GM23338 (cell line): ENCODE measurements around the gene ATP13A1. TPM values are rescaled to one million over a fixed set of nuclear protein-coding genes. Genes with fewer than 3 reads are reported as not detected.
A peak's percentile ranks its signal among the peaks of the same experiment; 100 is the strongest.

Experiments used
- ATAC-seq: fragments of 200-7000 bp; cut with Tn5 transposase; 3 replicates; pipeline ENCODE4 v1.9.1; 2020
- DNase-seq: peaks from one replicate; pipeline ENCODE4 v3.0.0-alpha.2; 2015; ENCODE audit warnings: low spot score
- H2AFZ ChIP-seq: fragments of 200-600 bp; sonication (generic); 2 replicates; pipeline ENCODE4 v1.8.0; 2016; ENCODE audit warnings: antibody characterized with exemption, mild to moderate bottlenecking, moderate library complexity
- H3F3A ChIP-seq: fragments of 200-600 bp; sonication (generic); replicated peaks from 2 replicates; pipeline ENCODE4 v1.8.0; 2017; ENCODE audit warnings: antibody characterized with exemption, mixed run types, low read depth
- H3K27ac ChIP-seq: fragments of 200-600 bp; sonication (generic); 2 replicates; pipeline ENCODE4 v1.6.1; 2016; ENCODE audit warnings: low read depth
- H3K27me3 ChIP-seq: fragments of 200-600 bp; sonication (generic); 2 replicates; pipeline ENCODE4 v1.8.0; 2016; ENCODE audit warnings: mild to moderate bottlenecking, mixed run types, moderate library complexity; ENCODE audit not compliant: insufficient read depth
- H3K36me3 ChIP-seq: fragments of 200-600 bp; sonication (generic); 2 replicates; pipeline ENCODE4 v1.8.0; 2016; ENCODE audit warnings: mild to moderate bottlenecking; ENCODE audit not compliant: insufficient read depth
- H3K4me1 ChIP-seq: fragments of 200-600 bp; sonication (generic); 2 replicates; pipeline ENCODE4 v1.8.0; 2016; ENCODE audit warnings: mild to moderate bottlenecking, moderate library complexity; ENCODE audit not compliant: insufficient read depth
- H3K4me2 ChIP-seq: fragments of 200-600 bp; sonication (generic); 2 replicates; pipeline ENCODE4 v1.7.1; 2017; ENCODE audit warnings: mixed run types
- H3K4me3 ChIP-seq: fragments of 200-600 bp; sonication (generic); 2 replicates; pipeline ENCODE4 v1.6.1; 2016; ENCODE audit warnings: mixed run types
- H3K79me2 ChIP-seq: fragments of 200-600 bp; sonication (generic); replicated peaks from 2 replicates; pipeline ENCODE4 v1.8.0; 2017; ENCODE audit warnings: mild to moderate bottlenecking; ENCODE audit not compliant: insufficient read depth
- H3K9me2 ChIP-seq: fragments of 200-600 bp; sonication (generic); 2 replicates; pipeline ENCODE4 v1.8.0; 2017; ENCODE audit not compliant: insufficient read depth
- H4K20me1 ChIP-seq: fragments of 200-600 bp; sonication (generic); replicated peaks from 2 replicates; pipeline ENCODE4 v1.8.0; 2017; ENCODE audit warnings: mild to moderate bottlenecking; ENCODE audit not compliant: insufficient read depth
- H3K27ac Mint-ChIP-seq: 2 replicates; pipeline ENCODE4 v1.8.0; 2020; ENCODE audit warnings: inconsistent platforms, mild to moderate bottlenecking, moderate library complexity, mixed read lengths
- H3K27me3 Mint-ChIP-seq: 3 replicates; pipeline ENCODE4 v1.8.0; 2022; ENCODE audit warnings: low read depth, mild to moderate bottlenecking, moderate library complexity, mixed read lengths, inconsistent platforms; ENCODE audit not compliant: insufficient read depth, poor library complexity
- H3K36me3 Mint-ChIP-seq: 3 replicates; pipeline ENCODE4 v1.8.0; 2021; ENCODE audit warnings: low read depth, mild to moderate bottlenecking, inconsistent platforms, moderate library complexity, mixed read lengths
- H3K4me1 Mint-ChIP-seq: 3 replicates; pipeline ENCODE4 v1.8.0; 2020; ENCODE audit warnings: mild to moderate bottlenecking, inconsistent platforms, mixed read lengths
- H3K4me3 Mint-ChIP-seq: 3 replicates; pipeline ENCODE4 v1.8.0; 2021; ENCODE audit warnings: moderate library complexity, mild to moderate bottlenecking, inconsistent platforms, mixed read lengths
- H3K9me3 Mint-ChIP-seq: 3 replicates; pipeline ENCODE4 v1.8.0; 2020; ENCODE audit warnings: moderate library complexity, mild to moderate bottlenecking, inconsistent platforms, mixed read lengths
- CREB1 ChIP-seq: fragments of 250-450 bp; sonication (Bioruptor Pico); IDR thresholded peaks from 2 replicates; pipeline ENCODE4 v1.5.0; 2020; ENCODE audit warnings: low read depth, mild to moderate bottlenecking, moderate library complexity
- EZH2 ChIP-seq: fragments of 200-600 bp; sonication (generic); IDR thresholded peaks from one replicate; pipeline ENCODE4 v1.8.0; 2017; ENCODE audit warnings: antibody characterized with exemption, mild to moderate bottlenecking, low read depth; ENCODE audit not compliant: unreplicated experiment
- EZH2phosphoT487 ChIP-seq: fragments of 200-600 bp; sonication (generic); IDR thresholded peaks from one replicate; pipeline ENCODE4 v1.8.1; 2018; ENCODE audit warnings: antibody characterized with exemption; ENCODE audit not compliant: unreplicated experiment
- JUNB ChIP-seq: IDR thresholded peaks from one replicate; pipeline ENCODE4 v1.6.1; 2016; ENCODE audit warnings: antibody characterized with exemption; ENCODE audit not compliant: unreplicated experiment
- NANOG ChIP-seq: IDR thresholded peaks from 2 replicates; pipeline ENCODE4 v1.6.1; 2016; ENCODE audit warnings: antibody characterized with exemption, borderline replicate concordance
- POLR2AphosphoS5 ChIP-seq: IDR thresholded peaks from 2 replicates; pipeline ENCODE4 v1.6.1; 2016; ENCODE audit warnings: antibody characterized with exemption, low read depth
- STAT1 ChIP-seq: IDR thresholded peaks from one replicate; pipeline ENCODE4 v1.6.1; 2016; ENCODE audit warnings: antibody characterized with exemption; ENCODE audit not compliant: unreplicated experiment
- ZNF114 ChIP-seq: fragments of 250-450 bp; sonication (Bioruptor Pico); IDR thresholded peaks from 2 replicates; pipeline ENCODE4 v1.5.0; 2020; ENCODE audit warnings: mild to moderate bottlenecking, moderate library complexity
- ZNF331 ChIP-seq: fragments of 250-450 bp; sonication (Bioruptor Pico); IDR thresholded peaks from 2 replicates; pipeline ENCODE4 v1.5.0; 2020; ENCODE audit warnings: low read depth, mild to moderate bottlenecking, moderate library complexity
- polyA plus RNA-seq: library from polyadenylated mRNA; unstranded; fragments of >200 nt; fragmentation: Nextera tagmentation; extraction: Ambion mirVana; gene quantifications from 2 replicates; pipeline ENCODE4 v1.2.1, GENCODE V29; 2016
- total RNA-seq: library from RNA; depleted of rRNA; stranded (reverse); fragments of >200 nt; shearing (Covaris generic); gene quantifications from 2 replicates; pipeline ENCODE4 v1.2.3, GENCODE V29; 2014
- TF ChIP-seq, protein P1 (sequence below), 2 experiments: fragments of 200-600 bp in 1 of 2; sonication (generic) in 1 of 2; conservative IDR thresholded peaks; 2 replicates each; pipeline versions ENCODE4 v1.5.1 to v1.6.1; 2016 to 2017; ENCODE audit warnings: antibody characterized with exemption in 2 of 2, low read depth in 2 of 2, mild to moderate bottlenecking in 2 of 2, moderate library complexity in 1 of 2
- TF ChIP-seq, protein P2 (sequence below): fragments of 250-450 bp; sonication (Bioruptor Pico); IDR thresholded peaks from 2 replicates; pipeline ENCODE4 v1.5.0; 2020; ENCODE audit warnings: mild to moderate bottlenecking, moderate library complexity
- TF ChIP-seq, protein P3 (sequence below): IDR thresholded peaks from one replicate; pipeline ENCODE4 v1.6.1; 2018; ENCODE audit warnings: antibody characterized with exemption; ENCODE audit not compliant: unreplicated experiment

Gene ATP13A1
- total and polyA plus RNA-seq, 2 experiments from 2014 or later, result 38.1 to 307 TPM

DNA sequence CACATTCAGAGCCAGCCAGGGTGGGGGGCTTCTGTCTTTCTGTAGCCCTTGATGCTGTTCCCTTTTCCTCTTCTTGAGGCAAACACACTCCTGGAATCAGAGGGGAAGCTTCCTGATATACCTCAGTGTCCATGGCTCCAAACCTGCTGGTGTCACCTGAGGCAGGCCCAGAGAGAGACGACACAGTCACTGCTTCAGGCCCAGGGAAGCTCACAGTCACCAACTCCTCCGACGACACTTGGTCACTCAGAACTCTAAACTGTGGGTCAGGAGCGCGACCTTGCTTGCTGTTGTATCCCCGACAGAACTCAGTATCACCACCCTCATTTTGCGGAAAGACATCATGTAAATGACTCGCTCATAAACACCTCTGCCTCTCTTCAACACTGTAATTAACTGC, 1.1 kb downstream of the ATP13A1 start:
- peaks cover 12% of the 10 kb centered on the region for H4K20me1 ChIP-seq
- H3K27me3 ChIP-seq, result no peaks in the 10 kb centered on the region
- H3K36me3 ChIP-seq, result peaks cover 15% of the 10 kb centered on the region; the same call in 1 of the 2 replicates
- H3K4me3 ChIP-seq, result peak overlapping the region; percentile 95
- Mint-ChIP-seq H3K27me3 (peaks cover 4% of the 10 kb centered on the region), H3K9me3 (no peaks in the 10 kb centered on the region), H3K4me3 (peak overlapping the region; percentile 92), H3K4me1 (peaks cover 18% of the 10 kb centered on the region), H3K27ac (peak overlapping the region; percentile 93; the same call in 1 of the 2 replicates), H3K36me3 (peaks cover 39% of the 10 kb centered on the region)
- 0 out of 2 replicates have a peak, but pooled peaks cover under 1% of the 10 kb centered on the region for H3K9me2 ChIP-seq
- H3K4me2 ChIP-seq, result peak overlapping the region; percentile 94
- peaks cover 17% of the 10 kb centered on the region for H3F3A ChIP-seq
- peaks cover 10% of the 10 kb centered on the region for H3K4me1 ChIP-seq
- TF ChIP-seq EZH2phosphoT487 (no peak), POLR2AphosphoS5 (no peak), CREB1 (CRISPR knock-in tag) (no peak), ZNF114 (CRISPR knock-in tag) (no peak), ZNF331 (no peak), JUNB (no peak), STAT1 (no peak), EZH2 (no peak), NANOG (no peak)
- TF ChIP-seq, protein P1, sequence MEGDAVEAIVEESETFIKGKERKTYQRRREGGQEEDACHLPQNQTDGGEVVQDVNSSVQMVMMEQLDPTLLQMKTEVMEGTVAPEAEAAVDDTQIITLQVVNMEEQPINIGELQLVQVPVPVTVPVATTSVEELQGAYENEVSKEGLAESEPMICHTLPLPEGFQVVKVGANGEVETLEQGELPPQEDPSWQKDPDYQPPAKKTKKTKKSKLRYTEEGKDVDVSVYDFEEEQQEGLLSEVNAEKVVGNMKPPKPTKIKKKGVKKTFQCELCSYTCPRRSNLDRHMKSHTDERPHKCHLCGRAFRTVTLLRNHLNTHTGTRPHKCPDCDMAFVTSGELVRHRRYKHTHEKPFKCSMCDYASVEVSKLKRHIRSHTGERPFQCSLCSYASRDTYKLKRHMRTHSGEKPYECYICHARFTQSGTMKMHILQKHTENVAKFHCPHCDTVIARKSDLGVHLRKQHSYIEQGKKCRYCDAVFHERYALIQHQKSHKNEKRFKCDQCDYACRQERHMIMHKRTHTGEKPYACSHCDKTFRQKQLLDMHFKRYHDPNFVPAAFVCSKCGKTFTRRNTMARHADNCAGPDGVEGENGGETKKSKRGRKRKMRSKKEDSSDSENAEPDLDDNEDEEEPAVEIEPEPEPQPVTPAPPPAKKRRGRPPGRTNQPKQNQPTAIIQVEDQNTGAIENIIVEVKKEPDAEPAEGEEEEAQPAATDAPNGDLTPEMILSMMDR (conservative IDR thresholded peaks at IDR 0.05; ENCODE audit: low read depth in 2 of 2), result no peak
- TF ChIP-seq, protein P2, sequence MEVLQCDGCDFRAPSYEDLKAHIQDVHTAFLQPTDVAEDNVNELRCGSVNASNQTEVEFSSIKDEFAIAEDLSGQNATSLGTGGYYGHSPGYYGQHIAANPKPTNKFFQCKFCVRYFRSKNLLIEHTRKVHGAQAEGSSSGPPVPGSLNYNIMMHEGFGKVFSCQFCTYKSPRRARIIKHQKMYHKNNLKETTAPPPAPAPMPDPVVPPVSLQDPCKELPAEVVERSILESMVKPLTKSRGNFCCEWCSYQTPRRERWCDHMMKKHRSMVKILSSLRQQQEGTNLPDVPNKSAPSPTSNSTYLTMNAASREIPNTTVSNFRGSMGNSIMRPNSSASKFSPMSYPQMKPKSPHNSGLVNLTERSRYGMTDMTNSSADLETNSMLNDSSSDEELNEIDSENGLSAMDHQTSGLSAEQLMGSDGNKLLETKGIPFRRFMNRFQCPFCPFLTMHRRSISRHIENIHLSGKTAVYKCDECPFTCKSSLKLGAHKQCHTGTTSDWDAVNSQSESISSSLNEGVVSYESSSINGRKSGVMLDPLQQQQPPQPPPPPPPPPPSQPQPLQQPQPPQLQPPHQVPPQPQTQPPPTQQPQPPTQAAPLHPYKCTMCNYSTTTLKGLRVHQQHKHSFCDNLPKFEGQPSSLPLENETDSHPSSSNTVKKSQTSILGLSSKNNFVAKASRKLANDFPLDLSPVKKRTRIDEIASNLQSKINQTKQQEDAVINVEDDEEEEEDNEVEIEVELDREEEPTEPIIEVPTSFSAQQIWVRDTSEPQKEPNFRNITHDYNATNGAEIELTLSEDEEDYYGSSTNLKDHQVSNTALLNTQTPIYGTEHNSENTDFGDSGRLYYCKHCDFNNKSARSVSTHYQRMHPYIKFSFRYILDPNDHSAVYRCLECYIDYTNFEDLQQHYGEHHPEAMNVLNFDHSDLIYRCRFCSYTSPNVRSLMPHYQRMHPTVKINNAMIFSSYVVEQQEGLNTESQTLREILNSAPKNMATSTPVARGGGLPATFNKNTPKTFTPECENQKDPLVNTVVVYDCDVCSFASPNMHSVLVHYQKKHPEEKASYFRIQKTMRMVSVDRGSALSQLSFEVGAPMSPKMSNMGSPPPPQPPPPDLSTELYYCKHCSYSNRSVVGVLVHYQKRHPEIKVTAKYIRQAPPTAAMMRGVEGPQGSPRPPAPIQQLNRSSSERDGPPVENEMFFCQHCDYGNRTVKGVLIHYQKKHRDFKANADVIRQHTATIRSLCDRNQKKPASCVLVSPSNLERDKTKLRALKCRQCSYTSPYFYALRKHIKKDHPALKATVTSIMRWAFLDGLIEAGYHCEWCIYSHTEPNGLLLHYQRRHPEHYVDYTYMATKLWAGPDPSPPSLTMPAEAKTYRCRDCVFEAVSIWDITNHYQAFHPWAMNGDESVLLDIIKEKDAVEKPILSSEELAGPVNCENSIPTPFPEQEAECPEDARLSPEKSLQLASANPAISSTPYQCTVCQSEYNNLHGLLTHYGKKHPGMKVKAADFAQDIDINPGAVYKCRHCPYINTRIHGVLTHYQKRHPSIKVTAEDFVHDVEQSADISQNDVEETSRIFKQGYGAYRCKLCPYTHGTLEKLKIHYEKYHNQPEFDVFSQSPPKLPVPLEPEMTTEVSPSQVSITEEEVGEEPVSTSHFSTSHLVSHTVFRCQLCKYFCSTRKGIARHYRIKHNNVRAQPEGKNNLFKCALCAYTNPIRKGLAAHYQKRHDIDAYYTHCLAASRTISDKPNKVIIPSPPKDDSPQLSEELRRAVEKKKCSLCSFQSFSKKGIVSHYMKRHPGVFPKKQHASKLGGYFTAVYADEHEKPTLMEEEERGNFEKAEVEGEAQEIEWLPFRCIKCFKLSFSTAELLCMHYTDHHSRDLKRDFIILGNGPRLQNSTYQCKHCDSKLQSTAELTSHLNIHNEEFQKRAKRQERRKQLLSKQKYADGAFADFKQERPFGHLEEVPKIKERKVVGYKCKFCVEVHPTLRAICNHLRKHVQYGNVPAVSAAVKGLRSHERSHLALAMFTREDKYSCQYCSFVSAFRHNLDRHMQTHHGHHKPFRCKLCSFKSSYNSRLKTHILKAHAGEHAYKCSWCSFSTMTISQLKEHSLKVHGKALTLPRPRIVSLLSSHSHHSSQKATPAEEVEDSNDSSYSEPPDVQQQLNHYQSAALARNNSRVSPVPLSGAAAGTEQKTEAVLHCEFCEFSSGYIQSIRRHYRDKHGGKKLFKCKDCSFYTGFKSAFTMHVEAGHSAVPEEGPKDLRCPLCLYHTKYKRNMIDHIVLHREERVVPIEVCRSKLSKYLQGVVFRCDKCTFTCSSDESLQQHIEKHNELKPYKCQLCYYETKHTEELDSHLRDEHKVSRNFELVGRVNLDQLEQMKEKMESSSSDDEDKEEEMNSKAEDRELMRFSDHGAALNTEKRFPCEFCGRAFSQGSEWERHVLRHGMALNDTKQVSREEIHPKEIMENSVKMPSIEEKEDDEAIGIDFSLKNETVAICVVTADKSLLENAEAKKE (CRISPR knock-in tag), result no peak
- TF ChIP-seq, protein P3, sequence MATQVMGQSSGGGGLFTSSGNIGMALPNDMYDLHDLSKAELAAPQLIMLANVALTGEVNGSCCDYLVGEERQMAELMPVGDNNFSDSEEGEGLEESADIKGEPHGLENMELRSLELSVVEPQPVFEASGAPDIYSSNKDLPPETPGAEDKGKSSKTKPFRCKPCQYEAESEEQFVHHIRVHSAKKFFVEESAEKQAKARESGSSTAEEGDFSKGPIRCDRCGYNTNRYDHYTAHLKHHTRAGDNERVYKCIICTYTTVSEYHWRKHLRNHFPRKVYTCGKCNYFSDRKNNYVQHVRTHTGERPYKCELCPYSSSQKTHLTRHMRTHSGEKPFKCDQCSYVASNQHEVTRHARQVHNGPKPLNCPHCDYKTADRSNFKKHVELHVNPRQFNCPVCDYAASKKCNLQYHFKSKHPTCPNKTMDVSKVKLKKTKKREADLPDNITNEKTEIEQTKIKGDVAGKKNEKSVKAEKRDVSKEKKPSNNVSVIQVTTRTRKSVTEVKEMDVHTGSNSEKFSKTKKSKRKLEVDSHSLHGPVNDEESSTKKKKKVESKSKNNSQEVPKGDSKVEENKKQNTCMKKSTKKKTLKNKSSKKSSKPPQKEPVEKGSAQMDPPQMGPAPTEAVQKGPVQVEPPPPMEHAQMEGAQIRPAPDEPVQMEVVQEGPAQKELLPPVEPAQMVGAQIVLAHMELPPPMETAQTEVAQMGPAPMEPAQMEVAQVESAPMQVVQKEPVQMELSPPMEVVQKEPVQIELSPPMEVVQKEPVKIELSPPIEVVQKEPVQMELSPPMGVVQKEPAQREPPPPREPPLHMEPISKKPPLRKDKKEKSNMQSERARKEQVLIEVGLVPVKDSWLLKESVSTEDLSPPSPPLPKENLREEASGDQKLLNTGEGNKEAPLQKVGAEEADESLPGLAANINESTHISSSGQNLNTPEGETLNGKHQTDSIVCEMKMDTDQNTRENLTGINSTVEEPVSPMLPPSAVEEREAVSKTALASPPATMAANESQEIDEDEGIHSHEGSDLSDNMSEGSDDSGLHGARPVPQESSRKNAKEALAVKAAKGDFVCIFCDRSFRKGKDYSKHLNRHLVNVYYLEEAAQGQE, result no peak
- DNase-seq, result no peak
- peak overlapping the region; percentile 80 for H3K27ac ChIP-seq
- no peak for ATAC-seq
- no peak overlapping the region for H2AFZ ChIP-seq
- peaks cover 44% of the 10 kb centered on the region for H3K79me2 ChIP-seq
